Measurements from ENCODE around the gene MTCH1. TPM values are rescaled to one million over a fixed set of nuclear protein-coding genes. Genes with fewer than 3 reads are reported as not detected.

Gene MTCH1
- total and polyA plus RNA-seq, 4 donors, result 120 to 210 (median 157) TPM

GRCh38 chr6:36958775-36959554 is 27.0 kb downstream of the MTCH1 start:
- no peak for TF ChIP-seq CTCF (IDR thresholded peaks at IDR 0.05; ENCODE audit: control extremely low read depth, extremely low read depth)
- DNase-seq (no peak), ATAC-seq (ENCODE audit: insufficient read depth, low FRiP score) (no peak)
- Histone ChIP-seq H3K27ac (ENCODE audit: low read depth in 1 of 2, low read length in 1 of 2) (no peak overlapping the region), H3K36me3 (ENCODE audit: control insufficient read depth in 4 of 4, insufficient read depth in 4 of 4, low read length in 4 of 4) (no peaks in the 10 kb centered on the region), H3K4me3 (no peak overlapping the region), H3K9me3 (ENCODE audit: control insufficient read depth in 4 of 4, insufficient read depth in 3 of 4, low read length in 3 of 4) (no peaks in the 10 kb centered on the region), H3K27me3 (ENCODE audit: control insufficient read depth in 3 of 3, insufficient read depth in 3 of 3, low read length in 2 of 3) (no peaks in the 10 kb centered on the region), H3K4me1 (ENCODE audit: control insufficient read depth in 5 of 5, insufficient read depth in 5 of 5, low read length in 5 of 5) (peaks cover 0 to 12% (median 5%) of the 10 kb centered on the region in 5 donors), H3K9ac (ENCODE audit: insufficient read depth in 1 of 2, low read length in 2 of 2) (no peak overlapping the region)
- WGBS, 2 donors, result 87 to 88% methylated on average over 42 to 44 of the region's 44 CpGs

GRCh38 chr6:36957773-36958271 is 28.2 kb downstream of the MTCH1 start:
- peaks cover 0 to 6% (median 0%) of the 10 kb centered on the region in 5 donors for H3K4me1 ChIP-seq (ENCODE audit: control insufficient read depth in 5 of 5, insufficient read depth in 5 of 5, low read length in 5 of 5)
- no peaks in the 10 kb centered on the region for H3K27me3 ChIP-seq (ENCODE audit: control insufficient read depth in 3 of 3, insufficient read depth in 3 of 3, low read length in 2 of 3)
- H3K4me3 ChIP-seq, result no peak overlapping the region
- 86 to 95% methylated on average over 9 of the region's 9 CpGs for WGBS, 2 donors
- no peak for TF ChIP-seq CTCF (IDR thresholded peaks at IDR 0.05; ENCODE audit: control extremely low read depth, extremely low read depth)
- no peak for DNase-seq
- H3K27ac ChIP-seq (ENCODE audit: low read depth in 1 of 2, low read length in 1 of 2), result no peak overlapping the region
- H3K36me3 ChIP-seq (ENCODE audit: control insufficient read depth in 4 of 4, insufficient read depth in 4 of 4, low read length in 4 of 4), result no peaks in the 10 kb centered on the region
- ATAC-seq (ENCODE audit: insufficient read depth, low FRiP score), result no peak
- H3K9me3 ChIP-seq (ENCODE audit: control insufficient read depth in 4 of 4, insufficient read depth in 3 of 4, low read length in 3 of 4), result no peaks in the 10 kb centered on the region
- H3K9ac ChIP-seq (ENCODE audit: insufficient read depth in 1 of 2, low read length in 2 of 2), result no peak overlapping the region

GRCh38 chr6:36956446-36956820 is 29.6 kb downstream of the MTCH1 start:
- DNase-seq (no peak), ATAC-seq (ENCODE audit: insufficient read depth, low FRiP score) (no peak)
- Histone ChIP-seq H3K27ac (ENCODE audit: low read depth in 1 of 2, low read length in 1 of 2) (no peak overlapping the region), H3K27me3 (ENCODE audit: control insufficient read depth in 3 of 3, insufficient read depth in 3 of 3, low read length in 2 of 3) (no peaks in the 10 kb centered on the region), H3K9me3 (ENCODE audit: control insufficient read depth in 4 of 4, insufficient read depth in 3 of 4, low read length in 3 of 4) (no peaks in the 10 kb centered on the region), H3K36me3 (ENCODE audit: control insufficient read depth in 4 of 4, insufficient read depth in 4 of 4, low read length in 4 of 4) (no peaks in the 10 kb centered on the region), H3K4me3 (no peak overlapping the region), H3K4me1 (ENCODE audit: control insufficient read depth in 5 of 5, insufficient read depth in 5 of 5, low read length in 5 of 5) (peaks cover 0 to 6% (median 0%) of the 10 kb centered on the region in 5 donors), H3K9ac (ENCODE audit: insufficient read depth in 1 of 2, low read length in 2 of 2) (no peak overlapping the region)
- TF ChIP-seq CTCF (IDR thresholded peaks at IDR 0.05; ENCODE audit: control extremely low read depth, extremely low read depth), result no peak
